Trophoblast cell (in vitro differentiated cells and primary cell): ENCODE results near the gene C9orf85.
"Not testable (repeated sequence)": the region's sequence is repeated elsewhere in the genome, so short reads cannot be mapped to it uniquely, and the experiment has no call there.

ENCODE experiments used
- DNase-seq, 2 donors: peaks; one replicate each; pipeline ENCODE4 v3.0.0-alpha.2; 2016
- H2AFZ ChIP-seq: 2 replicates; pipeline ENCODE4 v1.6.1; 2013; ENCODE audit warnings: low read length, moderate library complexity, mild to moderate bottlenecking; ENCODE audit not compliant: insufficient read depth, poor library complexity
- H2AK5ac ChIP-seq: 2 replicates; pipeline ENCODE4 v1.6.1; 2013; ENCODE audit warnings: mild to moderate bottlenecking, low read length
- H2BK120ac ChIP-seq: 2 replicates; pipeline ENCODE4 v1.6.1; 2013; ENCODE audit warnings: low read length, mild to moderate bottlenecking, moderate library complexity; ENCODE audit not compliant: insufficient read depth, poor library complexity
- H2BK12ac ChIP-seq: 2 replicates; pipeline ENCODE4 v1.6.1; 2013; ENCODE audit warnings: mild to moderate bottlenecking, low read length, moderate library complexity
- H2BK5ac ChIP-seq: 2 replicates; pipeline ENCODE4 v1.6.1; 2013; ENCODE audit warnings: low read length, low read depth, moderate library complexity, mild to moderate bottlenecking; ENCODE audit not compliant: poor library complexity
- H3K14ac ChIP-seq: 2 replicates; pipeline ENCODE4 v1.6.1; 2013; ENCODE audit warnings: mild to moderate bottlenecking, low read length
- H3K18ac ChIP-seq: 2 replicates; pipeline ENCODE4 v1.6.1; 2013; ENCODE audit warnings: mild to moderate bottlenecking, low read length
- H3K23ac ChIP-seq: 2 replicates; pipeline ENCODE4 v1.6.1; 2013; ENCODE audit warnings: low read length
- H3K27ac ChIP-seq: 2 replicates; pipeline ENCODE4 v1.5.1; 2013; ENCODE audit warnings: low read depth, mild to moderate bottlenecking, inconsistent platforms, low read length, moderate library complexity
- H3K27me3 ChIP-seq: 2 replicates; pipeline ENCODE4 v1.6.1; 2013; ENCODE audit warnings: inconsistent platforms, mild to moderate bottlenecking, low read length, moderate library complexity; ENCODE audit not compliant: insufficient read depth
- H3K36me3 ChIP-seq, 2 experiments: 1 replicate in 1 of 2; 2 replicates in 1 of 2; pipeline ENCODE4 v1.6.1; 2013; ENCODE audit warnings: low read length in 2 of 2, mild to moderate bottlenecking in 2 of 2, moderate library complexity in 1 of 2; ENCODE audit not compliant: insufficient read depth in 2 of 2, control insufficient read depth in 1 of 2
- H3K4ac ChIP-seq: 2 replicates; pipeline ENCODE4 v1.6.1; 2013; ENCODE audit warnings: low read depth, mild to moderate bottlenecking, low read length, moderate library complexity
- H3K4me1 ChIP-seq, 2 experiments: 1 replicate in 1 of 2; 2 replicates in 1 of 2; pipeline ENCODE4 v1.6.1; 2013; ENCODE audit warnings: low read length in 2 of 2, mild to moderate bottlenecking in 2 of 2, moderate library complexity in 1 of 2; ENCODE audit not compliant: insufficient read depth in 2 of 2, control insufficient read depth in 1 of 2
- H3K4me2 ChIP-seq: 2 replicates; pipeline ENCODE4 v1.6.1; 2013; ENCODE audit warnings: inconsistent platforms, mild to moderate bottlenecking, low read length, moderate library complexity
- H3K4me3 ChIP-seq: 2 replicates; pipeline ENCODE4 v1.5.1; 2013; ENCODE audit warnings: mild to moderate bottlenecking, low read depth, low read length, inconsistent platforms
- H3K79me1 ChIP-seq: one replicate; pipeline ENCODE4 v1.6.1; 2013; ENCODE audit warnings: low read length
- H3K79me2 ChIP-seq: 2 replicates; pipeline ENCODE4 v1.6.1; 2013; ENCODE audit warnings: low read length, mild to moderate bottlenecking; ENCODE audit not compliant: control insufficient read depth, insufficient read depth, poor library complexity
- H3K9ac ChIP-seq: 2 replicates; pipeline ENCODE4 v1.6.1; 2013; ENCODE audit warnings: mild to moderate bottlenecking, low read length
- H3K9me3 ChIP-seq: 2 replicates; pipeline ENCODE4 v1.6.1; 2013; ENCODE audit warnings: low read depth, mild to moderate bottlenecking, control low read depth, inconsistent platforms, low read length; ENCODE audit not compliant: insufficient read depth
- H4K12ac ChIP-seq: 2 replicates; pipeline ENCODE4 v1.6.1; 2013; ENCODE audit warnings: low read depth, mild to moderate bottlenecking, low read length, moderate library complexity
- H4K8ac ChIP-seq: 2 replicates; pipeline ENCODE4 v1.6.1; 2013; ENCODE audit warnings: low read depth, mild to moderate bottlenecking, low read length, moderate library complexity
- H4K91ac ChIP-seq: one replicate; pipeline ENCODE4 v1.6.1; 2013; ENCODE audit warnings: low read depth, mild to moderate bottlenecking, low read length, moderate library complexity
- WGBS: extraction: QIAGEN DNeasy Blood & Tissue Kit; methylation state at CpG from one replicate; pipeline ENCODE4 v1.1.7; 2013; ENCODE audit warnings: missing lambda C conversion rate; ENCODE audit not compliant: insufficient read length, insufficient coverage; ENCODE audit errors: extremely low coverage; 5-methylcytosine and 5-hydroxymethylcytosine counted together

Gene C9orf85

GRCh38 chr9:72005451-72005850 is 94.0 kb downstream of the C9orf85 start:
- Histone ChIP-seq H3K4me2 (no peak overlapping the region), H2AFZ (no peak overlapping the region), H3K27me3 (no peaks in the 10 kb centered on the region), H3K14ac (no peak overlapping the region), H3K36me3 (no peaks in the 10 kb centered on the region), H4K91ac (no peak overlapping the region), H2BK5ac (no peak overlapping the region), H2AK5ac (no peak overlapping the region), H3K4ac (no peak overlapping the region), H3K9me3 (peaks cover 2% of the 10 kb centered on the region), H3K79me1 (no peaks in the 10 kb centered on the region), H2BK12ac (no peak overlapping the region), H2BK120ac (no peak overlapping the region), H4K8ac (no peak overlapping the region), H3K79me2 (no peaks in the 10 kb centered on the region), H3K4me1 (no peaks in the 10 kb centered on the region), H3K9ac (no peak overlapping the region), H3K4me3 (no peak overlapping the region), H3K23ac (no peak overlapping the region), H3K27ac (no peak overlapping the region), H3K18ac (no peak overlapping the region), H4K12ac (no peak overlapping the region)
- no peak for DNase-seq

- H4K8ac ChIP-seq: no peak overlapping the region
- H3K18ac ChIP-seq: no peak overlapping the region
- H3K79me1 ChIP-seq: no peaks in the 10 kb centered on the region
- no peaks in the 10 kb centered on the region for H3K4me1 ChIP-seq
- H3K14ac ChIP-seq: no peak overlapping the region
- no peak for DNase-seq
- no peak overlapping the region for H3K4ac ChIP-seq
- no peak overlapping the region for H3K23ac ChIP-seq
- no peak overlapping the region for H2BK5ac ChIP-seq
- no CpG with 5 or more reads among the region's 5 CpGs for WGBS
- no peak overlapping the region for H3K9ac ChIP-seq
- no peaks in the 10 kb centered on the region for H3K9me3 ChIP-seq
- H3K27ac ChIP-seq: no peak overlapping the region
- H4K91ac ChIP-seq: no peak overlapping the region
- no peak overlapping the region for H4K12ac ChIP-seq
- no peak overlapping the region for H2BK120ac ChIP-seq
- no peaks in the 10 kb centered on the region for H3K27me3 ChIP-seq
- H3K36me3 ChIP-seq: no peaks in the 10 kb centered on the region
- no peak overlapping the region for H2BK12ac ChIP-seq
- no peak overlapping the region for H3K4me3 ChIP-seq
- H3K79me2 ChIP-seq: no peaks in the 10 kb centered on the region
- no peak overlapping the region for H2AK5ac ChIP-seq
- H2AFZ ChIP-seq: no peak overlapping the region
- no peak overlapping the region for H3K4me2 ChIP-seq
These were observed 95.1 kb downstream of the C9orf85 start for GRCh38 chr9:72006501-72006900.

- WGBS: no CpG with 5 or more reads among the region's 20 CpGs
- H3K9ac ChIP-seq: not testable (repeated sequence)
These were observed 96.3 kb downstream of the C9orf85 start for GRCh38 chr9:72007726-72008125.

DNA sequence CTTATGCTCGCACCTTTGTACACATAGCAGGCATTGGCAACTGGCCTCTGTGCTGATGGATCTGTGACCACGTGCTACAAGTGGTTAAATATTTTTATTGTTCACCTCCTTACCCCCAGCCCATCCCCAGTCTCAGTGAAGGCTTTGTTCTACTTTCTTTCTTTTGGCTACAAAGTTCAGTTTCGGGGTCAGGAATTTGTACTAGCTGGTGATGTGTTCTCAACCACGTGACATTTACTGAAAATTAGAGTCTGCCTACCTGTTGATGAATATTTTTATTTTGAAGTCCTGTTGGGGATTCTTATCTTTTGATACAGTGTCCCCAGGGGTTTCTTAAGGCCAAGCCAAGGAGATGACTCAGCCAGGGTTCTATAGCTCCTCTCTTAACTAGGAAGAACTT is 101.2 kb downstream of the C9orf85 start:
- H3K18ac ChIP-seq: no peak overlapping the region
- no peak overlapping the region for H3K9ac ChIP-seq
- H3K79me2 ChIP-seq: no peaks in the 10 kb centered on the region
- no peak overlapping the region for H3K27ac ChIP-seq
- no peak overlapping the region for H3K4ac ChIP-seq
- no peak overlapping the region for H3K4me2 ChIP-seq
- no peak overlapping the region for H2BK12ac ChIP-seq
- no peak overlapping the region for H3K4me3 ChIP-seq
- no peak overlapping the region for H2AFZ ChIP-seq
- no peak for DNase-seq
- H4K12ac ChIP-seq: no peak overlapping the region
- no peaks in the 10 kb centered on the region for H3K9me3 ChIP-seq
- no peaks in the 10 kb centered on the region for H3K36me3 ChIP-seq
- H3K14ac ChIP-seq: no peak overlapping the region
- peaks cover 0 to 3% of the 10 kb centered on the region in 2 experiments for H3K4me1 ChIP-seq
- H2BK5ac ChIP-seq: no peak overlapping the region
- H3K23ac ChIP-seq: no peak overlapping the region
- WGBS: no CpG with 5 or more reads among the region's 4 CpGs
- H3K79me1 ChIP-seq: no peaks in the 10 kb centered on the region
- H3K27me3 ChIP-seq: no peaks in the 10 kb centered on the region
- H4K91ac ChIP-seq: no peak overlapping the region
- H2AK5ac ChIP-seq: no peak overlapping the region
- H2BK120ac ChIP-seq: no peak overlapping the region
- H4K8ac ChIP-seq: no peak overlapping the region

More at GRCh38 chr9:72007726-72008125, 96.3 kb downstream of the C9orf85 start:
- H2BK120ac ChIP-seq, H3K18ac ChIP-seq, H2BK12ac ChIP-seq, H3K27ac ChIP-seq, H3K4me2 ChIP-seq, H2AK5ac ChIP-seq, H2AFZ ChIP-seq, H3K79me1 ChIP-seq, H3K4me1 ChIP-seq, DNase-seq, H2BK5ac ChIP-seq, H3K4ac ChIP-seq, H3K9me3 ChIP-seq, H3K4me3 ChIP-seq, H3K27me3 ChIP-seq, H3K36me3 ChIP-seq, H4K91ac ChIP-seq, H3K23ac ChIP-seq, H4K12ac ChIP-seq, H3K14ac ChIP-seq, H4K8ac ChIP-seq, H3K79me2 ChIP-seq: not testable (repeated sequence)
